ENCODE measurements around the gene MAP2K3.

Gene MAP2K3

DNA sequence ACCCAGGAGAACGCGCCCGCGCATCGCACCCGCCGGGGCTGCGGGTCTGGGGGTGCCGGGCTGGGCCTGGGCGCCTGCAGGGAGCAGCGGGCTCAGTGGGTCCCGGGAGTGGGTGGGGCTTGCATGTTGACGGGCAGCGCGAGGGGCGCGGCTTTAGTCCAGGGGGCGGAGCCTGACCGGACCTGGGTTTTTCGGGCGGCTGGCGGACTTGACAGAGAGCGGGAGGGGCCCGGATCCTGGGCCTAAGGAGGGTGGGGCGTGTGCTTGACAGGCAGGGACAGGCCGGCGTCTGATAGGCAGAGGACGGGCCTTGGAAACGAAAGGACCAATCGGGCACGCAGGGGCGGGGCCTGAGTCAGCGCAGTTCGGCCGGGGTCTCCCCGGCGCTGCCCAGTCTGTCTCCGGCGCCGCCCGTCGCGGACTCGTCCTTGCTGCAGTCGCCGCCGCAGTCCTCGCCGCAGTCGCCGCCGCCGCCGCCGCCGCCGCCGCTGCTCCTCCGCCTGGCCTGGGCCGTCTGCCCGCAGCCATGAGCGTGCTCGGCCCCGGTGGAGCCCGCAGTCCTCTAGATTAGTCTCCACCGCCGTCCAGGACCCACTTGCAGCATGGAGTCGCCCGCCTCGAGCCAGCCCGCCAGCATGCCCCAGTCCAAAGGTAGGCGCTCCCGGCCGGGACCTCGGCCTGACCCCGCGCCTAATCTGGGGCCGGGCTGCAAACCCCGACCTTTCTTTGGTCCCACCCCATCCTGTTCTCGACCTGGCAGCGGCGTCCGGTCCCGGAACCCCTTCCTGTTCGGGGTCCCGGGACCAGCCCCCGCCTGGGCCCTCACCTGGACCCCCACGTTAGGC, at the start of gene MAP2K3:
MAP2K3 (plus strand) TSS at position 393 of the 845 bp plus-strand sequence; CDS start at position 603, 210 bp downstream.
- DNase-seq (ENCODE audit: low spot score): peak; percentile 94

DNA sequence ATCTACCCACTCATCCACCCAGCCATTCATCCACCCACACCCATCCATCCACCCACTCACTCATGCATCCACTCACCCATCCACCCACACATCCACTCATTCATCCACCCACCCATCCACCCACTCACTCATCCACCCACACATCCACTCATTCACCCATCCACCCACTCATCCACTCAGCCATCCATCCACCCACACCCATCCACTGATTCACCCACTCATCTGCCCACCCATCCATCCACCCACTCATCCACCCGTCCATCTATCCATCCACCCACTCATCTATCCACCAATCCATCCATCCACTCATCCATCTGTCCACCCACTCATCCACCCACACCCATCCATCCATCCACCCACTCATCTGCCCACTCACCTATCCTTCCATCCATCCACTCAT, 48.6 kb upstream of the MAP2K3 start:
- no peak for DNase-seq (ENCODE audit: low spot score)

DNA sequence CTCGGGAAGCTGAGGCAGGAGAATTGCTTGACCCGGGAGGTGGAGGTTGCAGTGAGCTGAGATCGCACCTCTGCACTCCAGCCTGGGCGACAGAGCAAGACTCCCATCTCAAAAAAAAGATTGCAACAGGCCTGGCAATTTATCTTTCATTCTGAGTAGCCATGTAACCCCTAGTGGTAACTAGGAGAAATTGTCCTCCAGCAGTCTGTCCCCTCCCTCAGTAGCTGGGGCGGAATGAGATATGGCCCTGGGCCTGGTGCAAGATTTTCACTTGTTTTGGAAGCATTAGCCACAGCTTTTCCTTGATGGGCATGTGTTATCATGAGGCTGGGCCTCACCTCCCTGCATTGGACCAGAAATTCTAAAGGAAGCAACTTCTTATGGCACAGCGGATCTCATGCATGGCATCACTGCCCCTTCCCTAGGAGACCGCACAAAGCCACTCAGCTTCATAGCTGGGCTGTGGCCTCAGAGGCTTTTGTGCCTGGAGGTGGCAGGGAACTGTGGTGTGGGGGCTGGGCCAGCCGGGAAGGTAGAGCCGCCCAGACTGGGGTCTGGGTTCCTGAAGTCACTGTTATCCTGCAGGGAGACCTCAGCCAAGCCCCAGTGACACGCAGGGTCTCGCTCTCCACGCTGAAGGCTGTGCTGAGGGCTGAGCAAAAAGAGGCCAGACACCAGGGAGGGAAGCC, 44.7 kb upstream of the MAP2K3 start:
- peak; percentile 56 for DNase-seq (ENCODE audit: low spot score)

DNA sequence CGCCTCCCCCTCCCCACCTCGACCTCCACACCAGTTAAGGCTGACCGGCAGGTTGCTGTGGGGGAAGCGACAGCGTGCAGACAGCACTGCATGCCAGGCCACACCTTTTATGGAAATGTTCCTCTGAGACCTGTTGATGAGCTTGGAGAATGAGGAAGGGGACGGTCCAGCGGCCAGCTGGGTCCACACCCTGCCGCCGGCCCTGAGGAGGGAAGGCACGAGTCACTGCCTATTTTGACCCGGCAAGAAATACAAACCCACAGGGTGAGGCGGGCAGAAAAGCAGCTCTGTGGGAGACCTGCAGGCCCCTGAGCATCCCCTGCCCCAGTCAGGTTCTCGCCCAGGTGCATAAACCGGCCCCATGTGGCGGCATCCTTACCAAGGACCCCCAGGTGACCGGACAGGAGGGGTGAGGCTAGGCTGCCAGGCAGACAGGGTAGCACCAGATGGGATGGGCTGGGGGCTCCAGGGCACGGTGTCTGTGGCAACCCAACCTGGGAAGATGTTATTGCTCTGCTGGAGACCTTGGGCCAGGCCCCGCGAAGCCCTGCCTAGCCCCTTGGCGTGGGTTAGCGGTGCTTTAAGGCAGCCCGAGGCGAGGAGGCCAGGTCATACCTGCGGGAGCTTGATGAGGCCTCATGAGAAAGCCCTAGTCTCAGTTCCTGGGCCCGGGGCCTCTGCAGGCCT, 44.0 kb upstream of the MAP2K3 start:
- no peak for DNase-seq (ENCODE audit: low spot score)

DNA sequence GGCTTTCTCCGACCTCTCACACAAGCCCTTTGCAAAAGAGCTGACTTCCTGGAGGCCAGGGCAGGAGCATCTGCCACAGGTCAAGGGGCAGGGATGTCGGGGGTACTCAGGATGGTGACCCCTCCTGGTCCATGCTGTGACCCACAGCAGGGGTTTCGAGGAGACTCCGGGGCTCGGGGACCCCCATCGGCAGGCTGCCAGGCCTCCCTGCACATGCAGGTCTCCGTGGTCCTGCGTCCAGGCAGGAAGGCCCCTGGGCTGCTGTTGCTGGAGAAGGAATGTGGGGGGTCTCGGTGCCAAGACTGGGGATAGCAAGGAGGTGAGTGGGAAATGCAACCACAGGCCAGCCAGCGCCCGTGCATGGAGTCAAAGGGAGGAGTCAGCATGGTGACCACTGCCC, 42.9 kb upstream of the MAP2K3 start:
- no peak for DNase-seq (ENCODE audit: low spot score)

DNA sequence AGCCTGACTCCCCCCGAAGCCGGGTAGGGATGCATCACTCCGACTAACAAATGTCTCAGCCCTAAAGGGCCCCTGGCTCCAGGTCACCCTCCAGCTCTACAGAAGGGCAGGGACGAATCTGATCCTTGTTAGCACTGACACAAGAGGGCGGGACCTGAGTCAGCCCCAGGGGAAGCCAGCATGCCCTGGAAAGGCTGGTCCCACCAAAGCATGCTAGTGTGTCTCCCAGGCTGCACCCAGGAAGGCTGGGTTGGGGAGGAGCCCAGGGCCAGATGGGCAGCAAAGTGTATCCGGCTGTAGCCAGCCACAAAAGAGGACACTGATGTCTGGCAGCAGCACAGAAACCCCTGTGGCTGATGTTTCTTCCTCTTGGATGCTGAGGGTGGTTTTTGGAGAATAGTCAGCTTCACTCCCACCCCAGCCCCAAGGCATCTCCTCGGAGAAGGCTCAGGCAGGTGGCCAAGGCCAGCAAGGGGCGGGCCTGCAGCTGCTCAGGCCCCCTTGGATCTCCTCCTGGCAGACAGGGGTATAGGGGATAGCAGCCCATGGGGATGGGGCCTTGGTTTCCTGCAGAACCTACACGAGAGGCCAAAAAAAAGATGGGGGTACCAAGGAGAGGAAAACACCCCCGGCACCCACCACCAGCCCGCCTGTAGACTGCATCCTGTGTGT, 42.3 kb upstream of the MAP2K3 start:
- no peak for DNase-seq (ENCODE audit: low spot score)

DNA sequence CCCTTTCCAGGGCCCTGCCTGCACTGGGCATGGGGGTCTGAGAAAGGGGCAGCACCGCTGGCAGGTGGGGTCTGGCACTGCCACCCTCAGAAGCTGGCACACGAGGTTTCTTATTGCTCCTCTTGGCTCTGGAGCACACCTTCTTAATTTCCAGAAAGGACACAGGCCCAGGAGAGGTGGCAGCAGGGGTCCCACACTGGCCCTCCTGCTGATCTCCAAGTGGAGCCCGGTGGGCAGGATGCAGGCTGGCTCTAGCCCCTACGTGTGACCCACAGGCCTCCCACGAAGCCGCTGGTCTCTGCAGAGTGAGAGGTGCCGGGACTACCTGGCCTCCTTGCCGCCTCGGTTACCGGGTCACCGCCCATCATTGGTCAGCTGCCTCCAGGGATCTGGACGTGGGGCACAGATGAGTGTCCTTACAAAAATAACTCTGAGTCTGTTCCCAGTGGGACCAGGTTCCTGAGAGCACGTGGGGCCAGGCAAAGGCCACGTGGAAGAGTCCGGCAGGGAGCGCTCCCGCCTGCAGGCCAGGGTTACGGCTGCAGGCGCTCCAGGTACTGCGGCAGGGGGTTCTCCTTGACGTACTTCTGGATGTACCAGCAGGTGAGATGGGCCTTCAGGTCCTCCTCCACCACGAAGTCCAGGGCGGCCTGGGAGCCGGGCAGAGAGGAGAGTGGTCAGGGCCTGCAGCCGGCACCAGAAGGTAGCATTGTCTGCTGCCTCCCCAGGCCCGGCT, 41.6 kb upstream of the MAP2K3 start:
- no peak for DNase-seq (ENCODE audit: low spot score)

DNA sequence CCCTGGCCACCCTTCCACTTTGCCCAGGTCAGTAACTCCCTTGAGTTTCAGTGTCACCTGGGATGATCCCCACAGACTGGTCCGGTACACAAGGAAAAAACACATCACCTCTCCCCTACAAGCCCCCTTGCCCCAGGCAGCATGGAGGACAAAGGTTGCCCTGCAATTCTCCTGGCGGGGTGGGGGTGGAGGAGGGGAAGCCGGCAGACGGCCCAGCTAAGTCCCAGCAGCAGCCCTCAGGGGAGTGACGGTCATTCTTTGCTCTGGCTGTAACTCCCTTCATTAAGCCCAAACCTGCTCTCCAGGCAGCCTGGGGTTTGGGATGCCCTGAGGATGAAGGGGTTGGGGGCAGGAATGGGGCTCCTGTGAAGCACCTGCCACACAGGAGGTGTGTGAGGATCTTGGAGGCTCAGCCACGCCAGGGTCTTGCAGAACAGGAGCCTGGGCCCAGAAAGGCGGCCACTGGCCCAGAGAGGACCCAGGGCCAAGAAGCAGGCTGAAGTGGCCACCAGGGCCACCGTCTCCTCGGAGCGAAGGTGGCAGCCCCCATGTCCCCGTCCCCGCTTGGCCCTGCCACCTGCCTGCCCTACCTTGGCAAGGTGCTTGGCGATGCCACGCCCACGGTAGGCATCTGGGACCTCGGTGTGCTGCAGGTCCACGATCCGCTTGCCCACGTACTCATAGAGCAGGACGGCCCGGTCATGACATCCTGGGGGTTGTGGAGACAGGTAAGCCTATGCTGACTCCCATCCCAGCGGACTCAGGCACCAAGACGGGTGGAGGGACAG, 40.8 kb upstream of the MAP2K3 start:
- DNase-seq (ENCODE audit: low spot score): no peak

DNA sequence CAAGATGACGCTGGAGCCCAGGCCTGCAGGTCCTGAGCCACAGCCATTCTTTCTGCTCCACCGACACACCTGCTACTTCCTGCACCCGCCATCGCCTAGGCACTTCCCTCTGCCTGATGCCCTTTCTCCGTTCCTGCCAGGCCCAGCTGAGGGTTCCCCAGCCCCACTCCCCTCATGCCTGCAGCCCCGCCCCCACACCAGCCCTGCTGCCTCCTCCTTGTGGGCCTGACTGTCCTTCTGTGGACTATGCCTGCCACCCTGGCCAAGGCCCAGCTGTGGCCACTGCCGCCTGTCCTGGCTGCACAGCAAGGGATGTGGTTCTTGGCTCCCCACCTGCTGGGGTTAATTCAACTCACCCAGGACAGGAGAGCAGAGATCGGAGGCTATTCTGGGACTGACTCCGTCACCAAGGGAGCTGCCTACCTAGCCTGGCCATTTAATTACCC, 38.8 kb upstream of the MAP2K3 start:
- no peak for DNase-seq (ENCODE audit: low spot score)

DNA sequence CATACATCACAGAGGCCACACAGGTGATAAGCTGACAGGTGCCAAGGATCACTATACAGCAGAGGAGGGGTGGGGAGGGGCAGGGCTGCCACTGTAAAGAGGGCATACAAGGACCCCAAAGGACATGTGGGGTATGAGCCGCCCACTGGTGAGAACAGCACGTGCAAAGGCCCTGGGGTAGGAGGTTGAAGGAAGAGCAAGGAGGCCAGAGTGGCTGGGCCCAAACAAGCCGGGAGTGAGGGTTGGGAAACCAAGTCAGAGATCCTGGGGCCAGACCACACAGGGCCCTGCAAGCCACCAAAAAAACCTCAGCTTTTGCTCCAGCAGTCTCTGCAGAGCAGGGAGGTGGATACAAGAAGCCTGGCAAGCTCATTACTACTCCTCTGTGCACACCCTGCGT, 37.8 kb upstream of the MAP2K3 start:
- no peak for DNase-seq (ENCODE audit: low spot score)

DNA sequence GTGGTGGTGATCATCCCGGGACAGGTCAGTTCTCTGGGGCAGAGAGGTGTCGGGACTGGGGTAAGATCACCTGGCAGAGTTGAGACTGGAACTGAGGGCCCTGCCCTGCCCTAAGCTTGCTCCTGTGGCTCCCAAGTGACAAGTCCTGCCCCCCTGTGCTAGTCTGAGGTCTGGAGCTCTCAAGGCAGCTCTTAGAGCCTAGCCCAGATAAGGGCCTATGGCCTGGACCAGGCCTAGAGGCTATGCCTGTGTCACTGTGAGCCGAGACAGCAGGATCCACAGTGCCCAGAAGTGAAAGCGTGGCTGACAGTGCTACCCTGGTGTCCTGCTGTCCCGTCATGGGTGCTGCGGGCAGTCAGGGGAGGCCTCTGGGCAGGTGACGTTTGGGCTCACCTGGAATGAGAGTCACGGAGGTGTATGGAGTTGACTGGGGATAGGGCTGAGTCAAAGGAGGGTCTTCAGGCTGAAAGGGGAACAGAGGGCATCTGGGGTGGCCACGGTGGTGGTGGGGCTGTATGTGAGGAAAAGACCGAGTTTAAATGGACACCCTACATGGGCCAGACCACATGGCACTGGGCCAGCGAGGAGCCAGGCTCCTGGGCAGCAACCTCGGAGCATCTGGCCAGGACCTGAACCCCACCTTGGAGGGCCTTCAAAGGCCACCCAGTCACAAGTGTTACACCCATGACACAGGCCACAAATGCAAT, 36.8 kb upstream of the MAP2K3 start:
- DNase-seq (ENCODE audit: low spot score): no peak

DNA sequence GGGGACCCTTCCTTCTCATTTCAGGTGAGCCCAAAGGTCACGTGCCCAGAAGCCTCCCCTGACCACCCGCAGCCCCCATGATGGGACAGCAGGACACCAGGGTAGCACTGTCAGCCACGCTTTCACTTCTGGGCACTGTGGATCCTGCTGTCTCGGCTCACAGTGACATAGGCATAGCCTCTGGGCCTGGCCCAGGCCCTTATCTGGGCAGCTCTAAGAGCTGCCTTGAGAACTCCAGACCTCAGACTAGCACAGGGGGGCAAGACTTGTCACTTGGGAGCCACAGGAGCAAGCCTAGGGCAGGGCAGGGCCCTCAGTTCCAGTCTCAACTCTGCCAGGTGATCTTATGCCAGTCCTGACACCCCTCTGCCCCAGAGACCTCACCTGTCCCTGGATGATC, 36.0 kb upstream of the MAP2K3 start:
- no peak for DNase-seq (ENCODE audit: low spot score)

DNA sequence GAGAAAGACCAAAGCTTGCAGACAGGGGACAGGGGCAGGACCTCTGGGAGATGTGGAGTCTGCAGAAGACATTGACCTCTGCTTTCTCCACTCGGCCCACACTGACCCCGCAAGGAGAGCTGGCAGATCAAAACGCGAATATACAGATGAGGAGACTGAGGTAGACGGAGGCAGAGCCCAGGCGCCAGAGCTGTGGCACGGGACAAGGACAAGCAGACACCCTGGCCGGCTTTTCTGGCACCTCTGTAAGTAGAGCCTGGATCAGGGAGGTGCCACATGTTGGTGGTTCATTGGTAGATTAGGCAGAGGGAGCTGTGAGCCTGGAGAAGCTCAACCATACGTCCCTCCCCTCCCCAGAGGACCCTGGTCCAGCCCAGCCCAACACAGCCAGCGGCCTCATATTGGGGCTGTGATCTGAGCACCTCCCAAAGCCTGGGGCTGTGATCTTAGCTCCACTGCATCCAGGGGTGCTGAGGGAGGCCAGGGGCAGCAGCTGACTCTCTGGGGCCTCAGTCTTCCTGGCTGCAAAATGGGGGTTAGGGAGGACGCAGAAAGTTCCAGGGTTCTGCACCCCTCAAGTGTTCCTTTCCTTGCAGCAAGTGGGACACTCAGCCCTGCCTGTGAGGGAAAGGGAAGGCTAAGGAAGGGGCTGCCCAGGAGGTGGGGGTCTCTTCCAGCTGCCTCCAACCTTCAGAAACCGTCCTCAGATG, 35.3 kb upstream of the MAP2K3 start:
- DNase-seq (ENCODE audit: low spot score): no peak

DNA sequence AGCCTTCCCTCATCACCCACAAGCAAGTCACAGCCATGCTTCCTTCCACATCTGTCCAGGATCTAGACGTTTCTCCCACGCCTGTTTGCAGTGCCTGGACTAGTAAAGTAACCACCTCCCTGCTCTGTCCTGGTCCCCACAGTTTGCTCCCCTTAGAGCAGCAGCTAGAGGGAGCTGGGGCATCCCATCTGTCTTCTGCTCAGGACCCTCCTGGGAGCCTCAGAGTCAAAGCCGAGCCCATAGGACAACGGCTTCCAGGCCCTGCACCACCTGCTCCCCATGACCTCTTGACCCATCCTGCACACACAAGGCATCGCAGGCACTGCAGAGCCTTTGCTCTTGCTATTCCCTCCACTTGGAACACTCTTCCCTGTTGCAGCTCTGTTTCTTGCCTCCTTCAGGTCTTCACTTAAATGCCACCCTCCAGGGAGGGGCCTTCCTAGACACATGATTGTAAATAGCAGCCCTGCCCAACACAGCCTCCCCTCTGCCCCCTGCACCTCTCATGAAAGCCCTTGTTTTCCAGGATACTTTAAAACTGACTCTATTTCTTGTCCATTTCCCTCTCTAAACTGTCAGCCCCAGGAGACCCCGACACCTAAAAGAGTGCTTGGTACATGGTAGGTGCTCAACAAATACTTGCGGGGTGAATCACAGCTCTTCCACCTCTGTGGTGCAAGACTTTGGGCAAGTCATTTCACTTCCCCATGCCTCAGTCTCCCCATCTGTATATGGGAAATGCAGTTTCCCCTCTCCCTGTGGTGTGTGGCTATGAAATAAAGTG, 34.4 kb upstream of the MAP2K3 start:
- DNase-seq (ENCODE audit: low spot score): no peak

DNA sequence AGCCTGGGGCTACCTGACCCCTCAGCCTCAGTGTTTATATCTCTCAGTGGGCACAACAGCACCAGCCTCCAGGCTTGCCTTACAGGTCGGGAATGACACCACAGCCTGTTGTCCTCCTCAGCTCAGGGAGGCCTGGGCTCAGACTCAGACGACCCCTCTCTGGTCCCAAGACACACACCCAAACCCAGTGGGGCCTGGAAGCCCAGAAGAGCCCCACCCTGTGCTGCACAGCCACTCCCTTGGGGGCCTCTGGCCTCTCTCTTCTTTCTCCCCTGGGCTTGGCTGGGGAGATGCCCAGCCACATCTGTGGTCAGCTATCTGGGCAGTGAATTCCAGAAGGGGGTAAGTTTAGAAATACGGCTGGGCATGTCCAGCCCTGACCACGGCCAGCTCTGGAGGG, 33.7 kb upstream of the MAP2K3 start:
- DNase-seq (ENCODE audit: low spot score): no peak

DNA sequence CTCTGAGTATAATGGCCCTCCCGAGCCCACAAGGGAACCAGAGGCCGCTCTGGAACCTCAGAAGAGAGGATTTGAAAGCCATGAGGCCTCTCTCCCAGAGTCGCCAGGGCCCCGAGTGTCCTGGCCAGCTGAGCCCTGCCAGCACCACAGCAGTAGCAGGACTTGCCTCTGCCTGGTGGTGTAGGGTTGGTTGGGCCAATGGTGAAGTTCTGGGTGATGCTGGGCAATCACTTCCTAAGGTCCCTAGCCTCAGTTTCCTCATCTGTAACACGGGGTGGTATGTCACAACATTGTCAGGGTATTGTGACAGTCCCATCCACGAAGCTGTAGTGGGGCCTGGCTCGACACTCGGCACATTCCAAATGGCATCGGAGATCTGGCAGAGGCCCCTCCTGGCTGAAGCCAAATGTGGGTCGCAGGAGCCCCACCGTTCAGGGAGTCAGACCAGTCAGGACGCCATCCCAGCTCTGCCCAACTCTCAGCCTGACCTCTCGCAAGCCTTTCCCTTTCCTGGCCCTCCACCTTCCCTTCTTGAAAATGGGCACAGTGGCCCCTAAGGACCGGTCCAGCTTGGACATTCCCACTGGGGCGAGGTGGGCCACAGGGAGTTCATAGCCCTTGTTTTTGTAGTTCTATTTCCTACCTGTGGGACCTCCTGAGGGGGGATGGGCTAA, 33.0 kb upstream of the MAP2K3 start:
- DNase-seq (ENCODE audit: low spot score): no peak

DNA sequence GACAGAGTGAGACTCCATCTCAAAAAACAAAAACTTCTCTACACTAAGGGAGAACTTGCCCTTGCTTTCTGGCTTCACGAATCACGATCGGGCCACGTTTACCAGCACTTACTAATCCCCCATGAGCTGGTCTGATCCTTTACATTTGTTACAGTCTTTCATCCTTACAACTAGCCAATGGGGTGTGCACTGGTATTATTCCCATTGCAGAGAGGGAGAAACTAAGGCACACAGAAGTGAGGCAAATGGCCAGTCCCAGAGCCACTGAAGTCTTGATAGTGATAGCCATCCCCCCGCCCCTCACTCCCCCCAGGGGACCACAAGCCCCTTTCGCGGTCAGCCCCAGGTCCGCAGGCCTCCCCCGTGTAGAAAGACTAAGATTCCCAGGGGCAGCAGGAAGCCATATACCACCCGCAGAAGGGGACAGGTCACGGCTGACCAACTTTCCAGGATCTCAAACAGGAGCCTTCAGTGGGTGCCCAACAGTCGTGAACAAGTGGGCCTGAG, 32.2 kb upstream of the MAP2K3 start:
- no peak for DNase-seq (ENCODE audit: low spot score)
